ENCODE data around the gene HTATIP2.

The HTATIP2 gene

GRCh38 chr11:20387261-20388095 lies 24.0 kb downstream of the HTATIP2 start, which contains the start of gene PRMT3:
TSS of gene PRMT3 (plus strand) at chr11:20387716. CDS start at chr11:20387747, 31 bp downstream.
- TF ChIP-seq ISL1 (CRISPR knock-in tag; IDR thresholded peaks at IDR 0.05) = 0 out of 2 replicates have a peak, but pooled peaks have one; percentile 6
- TF ChIP-seq CSDC2 (CRISPR knock-in tag; IDR thresholded peaks at IDR 0.05) = peak; percentile 77; the same call in 1 of the 2 replicates
- 0 out of 2 replicates have a peak, but pooled peaks have one; percentile 8 for TF ChIP-seq ZNF70 (CRISPR knock-in tag; IDR thresholded peaks at IDR 0.05)
- TF ChIP-seq SNAI2 (CRISPR knock-in tag; IDR thresholded peaks at IDR 0.05) = peak; percentile 63; the same call in 1 of the 2 replicates
- no peak for TF ChIP-seq ZNF8 (CRISPR knock-in tag; IDR thresholded peaks at IDR 0.05)
- TF ChIP-seq BACH2 (CRISPR knock-in tag; IDR thresholded peaks at IDR 0.05; ENCODE audit: borderline replicate concordance) = no peak
- TF ChIP-seq TSHZ2 (CRISPR knock-in tag; IDR thresholded peaks at IDR 0.05) = peak; percentile 15; the same call in 1 of the 2 replicates
- 0 out of 2 replicates have a peak, but pooled peaks have one; percentile 45 for TF ChIP-seq ZC3H10 (CRISPR knock-in tag; IDR thresholded peaks at IDR 0.05)
- no peak for TF ChIP-seq ESRRG (CRISPR knock-in tag; IDR thresholded peaks at IDR 0.05)
- TF ChIP-seq ZFP3 (CRISPR knock-in tag; IDR thresholded peaks at IDR 0.05) = no peak; the same call in 1 of the 2 replicates
- no peak for TF ChIP-seq TCF4 (CRISPR knock-in tag; IDR thresholded peaks at IDR 0.05; ENCODE audit: borderline replicate concordance)

GRCh38 chr11:20388096-20389055 lies 24.9 kb downstream of the HTATIP2 start:
- ATAC-seq = peak; percentile 49
- TF ChIP-seq ZFP3 (CRISPR knock-in tag; IDR thresholded peaks at IDR 0.05) (no peak), BACH2 (CRISPR knock-in tag; IDR thresholded peaks at IDR 0.05; ENCODE audit: borderline replicate concordance) (no peak), TSHZ2 (CRISPR knock-in tag; IDR thresholded peaks at IDR 0.05) (no peak), OSR1 (CRISPR knock-in tag; IDR thresholded peaks at IDR 0.05) (no peak)

More at GRCh38 chr11:20387261-20388095, 24.0 kb downstream of the HTATIP2 start, which contains the start of gene PRMT3:
- peak; percentile 88 for ATAC-seq

GRCh38 chr11:20397281-20397680 lies 33.8 kb downstream of the HTATIP2 start:
- ATAC-seq = peak; percentile 96
- TF ChIP-seq TSHZ2 (CRISPR knock-in tag; IDR thresholded peaks at IDR 0.05) (no peak), CSRNP3 (CRISPR knock-in tag; IDR thresholded peaks at IDR 0.05) (no peak), ARNTL (CRISPR knock-in tag; IDR thresholded peaks at IDR 0.05; ENCODE audit: borderline replicate concordance, low read depth) (no peak), TOX (CRISPR knock-in tag; IDR thresholded peaks at IDR 0.05; ENCODE audit: borderline replicate concordance) (no peak), ZNF8 (CRISPR knock-in tag; IDR thresholded peaks at IDR 0.05) (no peak), POU6F1 (CRISPR knock-in tag; IDR thresholded peaks at IDR 0.05; ENCODE audit: borderline replicate concordance, low read depth) (no peak), TCF4 (CRISPR knock-in tag; IDR thresholded peaks at IDR 0.05; ENCODE audit: borderline replicate concordance) (no peak), PATZ1 (CRISPR knock-in tag; IDR thresholded peaks at IDR 0.05; ENCODE audit: borderline replicate concordance) (no peak), PPARA (CRISPR knock-in tag; IDR thresholded peaks at IDR 0.05; ENCODE audit: borderline replicate concordance) (no peak), OSR1 (CRISPR knock-in tag; IDR thresholded peaks at IDR 0.05) (no peak), ESRRG (CRISPR knock-in tag; IDR thresholded peaks at IDR 0.05) (no peak), CSDC2 (CRISPR knock-in tag; IDR thresholded peaks at IDR 0.05) (no peak), ZFP3 (CRISPR knock-in tag; IDR thresholded peaks at IDR 0.05) (no peak), ZNF70 (CRISPR knock-in tag; IDR thresholded peaks at IDR 0.05) (no peak), BACH2 (CRISPR knock-in tag; IDR thresholded peaks at IDR 0.05; ENCODE audit: borderline replicate concordance) (no peak), GLIS3 (CRISPR knock-in tag; IDR thresholded peaks at IDR 0.05) (no peak)

All from SK-N-SH treated with all-trans-retinoic acid at 6 μM for 48 hours (cell line).